Mucosa of descending colon (tissue), 3 donors: ENCODE data around the gene TGFBR3L. TPM values are rescaled to one million over a fixed set of nuclear protein-coding genes. Genes with fewer than 3 reads are reported as not detected.
"Not testable (repeated sequence)": the region's sequence is repeated elsewhere in the genome, so short reads cannot be mapped to it uniquely, and the experiment has no call there.

ENCODE experiments used
- ATAC-seq: fragments of 200-7000 bp; cut with Tn5 transposase; one replicate; pipeline ENCODE4 v1.9.1; 2020; ENCODE audit warnings: mild to moderate bottlenecking, moderate library complexity
- DNase-seq, 3 donors: peaks; one replicate each; pipeline ENCODE4 v3.0.0-alpha.2; 2020
- H3K36me3 ChIP-seq: fragments of 200-600 bp; one replicate; pipeline ENCODE4 v1.8.0; 2021; ENCODE audit warnings: low read depth, mild to moderate bottlenecking
- H3K4me1 ChIP-seq: fragments of 200-600 bp; one replicate; pipeline ENCODE4 v1.8.0; 2021; ENCODE audit warnings: low read depth, mild to moderate bottlenecking
- H3K4me3 ChIP-seq: fragments of 200-600 bp; one replicate; pipeline ENCODE4 v1.8.0; 2021; ENCODE audit warnings: mild to moderate bottlenecking
- H3K9me3 ChIP-seq: fragments of 200-600 bp; one replicate; pipeline ENCODE4 v1.8.0; 2021; ENCODE audit warnings: mild to moderate bottlenecking
- intact Hi-C, 2 donors: fragments of 100-400 bp; cut with DNase I in 1 of 2; cut with micrococcal nuclease in 1 of 2; formaldehyde crosslinking; loops; one replicate each; pipeline versions ENCODE4 v1.11.0 to v1.11.1; 2022; cut with DNase I, micrococcal nuclease
- total RNA-seq, 3 donors: library from RNA; stranded (reverse); fragmentation: NEBNext Ultra II Directional in 2 of 3; extraction: Animal tissue kit (Norgen Biotek cat#: 25700) in 2 of 3; gene quantifications; one replicate each; pipeline versions ENCODE4 v1.2.1 to v1.2.4, GENCODE V29; 2021 to 2023
- TF ChIP-seq, protein P1 (sequence below): fragments of 200-600 bp; IDR thresholded peaks from one replicate; pipeline ENCODE4 v1.8.0; 2022; ENCODE audit warnings: antibody characterized with exemption, mild to moderate bottlenecking
- donor health status: DM: no; HTN: no; CAD: no; lungs with moderate emphysema.
- donor health status: DM: no; HTN: no; CAD: no.
- donor health status: DM: no; HTN: yes; CAD: no.

TGFBR3L gene
- total RNA-seq, 3 donors from 2014 or later: 0.79 TPM; not detected in 2

GRCh38 chr19:7915250-7916102 lies 846 bp downstream of the TGFBR3L start:
- no peaks in the 10 kb centered on the region for H3K9me3 ChIP-seq
- peaks cover 13% of the 10 kb centered on the region for H3K36me3 ChIP-seq
- ATAC-seq (no peak), DNase-seq (no peak)
- TF ChIP-seq, protein P1, sequence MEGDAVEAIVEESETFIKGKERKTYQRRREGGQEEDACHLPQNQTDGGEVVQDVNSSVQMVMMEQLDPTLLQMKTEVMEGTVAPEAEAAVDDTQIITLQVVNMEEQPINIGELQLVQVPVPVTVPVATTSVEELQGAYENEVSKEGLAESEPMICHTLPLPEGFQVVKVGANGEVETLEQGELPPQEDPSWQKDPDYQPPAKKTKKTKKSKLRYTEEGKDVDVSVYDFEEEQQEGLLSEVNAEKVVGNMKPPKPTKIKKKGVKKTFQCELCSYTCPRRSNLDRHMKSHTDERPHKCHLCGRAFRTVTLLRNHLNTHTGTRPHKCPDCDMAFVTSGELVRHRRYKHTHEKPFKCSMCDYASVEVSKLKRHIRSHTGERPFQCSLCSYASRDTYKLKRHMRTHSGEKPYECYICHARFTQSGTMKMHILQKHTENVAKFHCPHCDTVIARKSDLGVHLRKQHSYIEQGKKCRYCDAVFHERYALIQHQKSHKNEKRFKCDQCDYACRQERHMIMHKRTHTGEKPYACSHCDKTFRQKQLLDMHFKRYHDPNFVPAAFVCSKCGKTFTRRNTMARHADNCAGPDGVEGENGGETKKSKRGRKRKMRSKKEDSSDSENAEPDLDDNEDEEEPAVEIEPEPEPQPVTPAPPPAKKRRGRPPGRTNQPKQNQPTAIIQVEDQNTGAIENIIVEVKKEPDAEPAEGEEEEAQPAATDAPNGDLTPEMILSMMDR: no peak
- intact Hi-C loops: no loop called here
- no peak overlapping the region for H3K4me3 ChIP-seq
- H3K4me1 ChIP-seq: peaks cover 40% of the 10 kb centered on the region

- DNase-seq: peak in 2 of 3 donors; percentile 67 to 69
- H3K4me3 ChIP-seq: no peak overlapping the region
- peaks cover 11% of the 10 kb centered on the region for H3K36me3 ChIP-seq
- intact Hi-C loops: no loop called here
- peaks cover 42% of the 10 kb centered on the region for H3K4me1 ChIP-seq
- TF ChIP-seq, protein P1: no peak
- no peak for ATAC-seq
- no peaks in the 10 kb centered on the region for H3K9me3 ChIP-seq
Observed at GRCh38 chr19:7916103-7916954, 1.7 kb downstream of the TGFBR3L start.

GRCh38 chr19:7916955-7917266 lies 2.3 kb downstream of the TGFBR3L start:
- TF ChIP-seq, protein P1: no peak
- H3K4me1 ChIP-seq: peaks cover 48% of the 10 kb centered on the region
- peaks cover 5% of the 10 kb centered on the region for H3K36me3 ChIP-seq
- ATAC-seq (no peak), DNase-seq (no peak)
- intact Hi-C loops: no loop called here
- H3K4me3 ChIP-seq: no peak overlapping the region
- H3K9me3 ChIP-seq: no peaks in the 10 kb centered on the region

DNA sequence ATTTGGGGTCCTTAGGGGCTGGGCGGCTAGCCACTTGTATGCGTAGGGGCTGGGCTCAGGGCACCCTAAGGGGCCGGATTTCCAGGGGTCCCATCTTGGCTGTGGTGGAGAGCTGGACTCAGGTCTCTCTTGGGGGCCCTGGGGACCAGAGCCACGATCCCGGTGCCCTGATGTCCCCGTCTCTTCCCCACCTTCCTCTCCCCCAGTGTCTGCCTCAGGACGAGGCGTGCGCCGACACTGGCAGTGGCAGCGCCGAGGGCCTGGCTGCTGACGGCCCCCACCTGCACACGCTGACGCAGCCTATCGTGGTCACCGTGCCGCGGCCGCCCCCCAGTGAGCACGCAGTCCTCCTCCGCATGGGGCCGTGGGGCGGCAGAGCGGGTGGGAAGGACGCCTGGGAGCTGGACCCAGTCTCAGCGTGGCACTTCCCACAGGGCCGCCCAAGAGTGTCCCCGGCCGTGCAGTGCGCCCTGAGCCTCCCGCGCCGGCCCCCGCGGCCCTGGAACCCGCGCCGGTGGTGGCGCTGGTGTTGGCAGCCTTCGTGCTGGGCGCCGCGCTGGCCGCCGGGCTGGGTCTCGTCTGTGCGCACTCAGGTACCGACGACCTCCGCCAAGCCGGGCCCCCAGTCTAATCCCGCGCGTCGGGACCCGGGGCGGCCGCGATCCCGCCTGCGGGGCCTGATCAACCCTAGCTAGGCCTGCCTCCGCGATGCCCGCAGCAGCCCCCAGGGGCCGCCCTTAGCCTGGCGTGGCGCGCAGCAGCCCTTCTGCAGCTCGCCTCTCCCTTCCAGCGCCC lies 2.8 kb downstream of the TGFBR3L start:
- Histone ChIP-seq H3K36me3 (no peaks in the 10 kb centered on the region), H3K4me1 (peaks cover 51% of the 10 kb centered on the region), H3K9me3 (no peaks in the 10 kb centered on the region), H3K4me3 (no peak overlapping the region)
- no peak for ATAC-seq
- intact Hi-C loops: no loop called here
- TF ChIP-seq, protein P1: peak; percentile 60
- DNase-seq: peak; percentile 63 to 76 (median 66)

DNA sequence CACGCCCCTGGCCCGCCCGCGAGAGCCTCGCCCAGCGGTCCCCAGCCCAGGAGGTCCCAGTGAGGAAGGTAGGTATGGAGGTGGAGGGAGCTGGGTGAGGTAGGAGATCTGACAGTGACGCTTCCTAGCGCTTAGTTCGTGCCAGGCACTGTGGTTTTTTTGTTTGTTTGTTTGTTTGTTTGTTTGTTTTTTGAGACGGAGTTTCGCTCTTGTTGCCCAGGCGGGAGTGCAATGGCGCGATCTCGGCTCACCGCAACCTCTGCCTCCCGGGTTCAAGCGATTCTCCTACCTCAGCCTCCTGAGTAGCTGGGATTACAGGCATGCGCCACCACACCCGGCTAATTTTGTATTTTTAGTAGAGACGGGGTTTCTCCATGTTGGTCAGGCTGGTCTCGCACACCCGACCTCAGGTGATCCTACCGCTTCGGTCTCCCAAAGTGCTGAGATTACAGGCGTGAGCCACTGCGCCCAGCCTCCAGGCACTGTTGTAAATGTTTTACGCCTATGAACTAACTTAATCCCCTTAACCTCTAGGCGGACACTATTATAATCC lies 3.5 kb downstream of the TGFBR3L start:
- intact Hi-C loops, H3K36me3 ChIP-seq, H3K4me3 ChIP-seq, ATAC-seq, H3K9me3 ChIP-seq: not testable (repeated sequence)
- H3K4me1 ChIP-seq: peaks cover 51% of the 10 kb centered on the region
- DNase-seq: peak in 1 of 3 donors; percentile 26
